Measurements from ENCODE around the gene MAGEA3.

- no peak for TF ChIP-seq POLR2A (IDR thresholded peaks at IDR 0.05)
- TF ChIP-seq, protein P1, sequence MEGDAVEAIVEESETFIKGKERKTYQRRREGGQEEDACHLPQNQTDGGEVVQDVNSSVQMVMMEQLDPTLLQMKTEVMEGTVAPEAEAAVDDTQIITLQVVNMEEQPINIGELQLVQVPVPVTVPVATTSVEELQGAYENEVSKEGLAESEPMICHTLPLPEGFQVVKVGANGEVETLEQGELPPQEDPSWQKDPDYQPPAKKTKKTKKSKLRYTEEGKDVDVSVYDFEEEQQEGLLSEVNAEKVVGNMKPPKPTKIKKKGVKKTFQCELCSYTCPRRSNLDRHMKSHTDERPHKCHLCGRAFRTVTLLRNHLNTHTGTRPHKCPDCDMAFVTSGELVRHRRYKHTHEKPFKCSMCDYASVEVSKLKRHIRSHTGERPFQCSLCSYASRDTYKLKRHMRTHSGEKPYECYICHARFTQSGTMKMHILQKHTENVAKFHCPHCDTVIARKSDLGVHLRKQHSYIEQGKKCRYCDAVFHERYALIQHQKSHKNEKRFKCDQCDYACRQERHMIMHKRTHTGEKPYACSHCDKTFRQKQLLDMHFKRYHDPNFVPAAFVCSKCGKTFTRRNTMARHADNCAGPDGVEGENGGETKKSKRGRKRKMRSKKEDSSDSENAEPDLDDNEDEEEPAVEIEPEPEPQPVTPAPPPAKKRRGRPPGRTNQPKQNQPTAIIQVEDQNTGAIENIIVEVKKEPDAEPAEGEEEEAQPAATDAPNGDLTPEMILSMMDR (IDR thresholded peaks at IDR 0.05), result no peak
Observed at GRCh38 chrX:152674135-152674534, 24.5 kb upstream of the MAGEA3 start.

Data from uterus (tissue), 2 donors.